ENCODE data around the gene TRIM43B.
"Not testable (repeated sequence)": the region's sequence is repeated elsewhere in the genome, so short reads cannot be mapped to it uniquely, and the experiment has no call there.

The TRIM43B gene

GRCh38 chr2:95433373-95433772 lies 51.2 kb downstream of the TRIM43B start:
- DNase-seq, result not testable (repeated sequence)

GRCh38 chr2:95429748-95430467 lies 54.6 kb downstream of the TRIM43B start:
- DNase-seq, result not testable (repeated sequence)

- not testable (repeated sequence) for DNase-seq
Measured at GRCh38 chr2:95427196-95427867, 57.2 kb downstream of the TRIM43B start.
